ENCODE data around the gene MS4A13. TPM values are rescaled to one million over a fixed set of nuclear protein-coding genes. Genes with fewer than 3 reads are reported as not detected.
"Not testable (repeated sequence)": the region's sequence is repeated elsewhere in the genome, so short reads cannot be mapped to it uniquely, and the experiment has no call there.

MS4A13 gene
- polyA plus RNA-seq, 1 of the 3 experiments (the other 2 are of a cell fraction): not detected

- H3K9ac ChIP-seq; H3K4me2 ChIP-seq; H4K20me1 ChIP-seq (ENCODE audit: insufficient read depth); H3K27me3 ChIP-seq (ENCODE audit: insufficient read depth); DNase-seq; H3K36me3 ChIP-seq (replicated peaks in 1 of 2; ENCODE audit: control insufficient read depth in 1 of 2, insufficient read depth in 2 of 2, low read length in 1 of 2); POLR2A ChIA-PET; CTCF ChIA-PET; H3K4me1 ChIP-seq (ENCODE audit: control insufficient read depth in 1 of 2, insufficient read depth in 2 of 2, low read depth in 1 of 2, low read length in 1 of 2); H2AFZ ChIP-seq (ENCODE audit: low read depth); H3K27ac ChIP-seq (ENCODE audit: low read depth in 2 of 2, low read length in 1 of 2); H3K4me3 ChIP-seq (ENCODE audit: low read depth in 2 of 2, low read length in 1 of 2); H3K79me2 ChIP-seq (ENCODE audit: insufficient read depth); H3K9me2 ChIP-seq; H3K9me3 ChIP-seq; H3F3A ChIP-seq (replicated peaks; ENCODE audit: insufficient read depth): not testable (repeated sequence)
- 15% methylated on average over 9 of the region's 15 CpGs for WGBS (ENCODE audit: low lambda C conversion rate)
These were observed 5.6 kb upstream of the MS4A13 start for GRCh38 chr11:60509609-60510008.

- H3K4me1 ChIP-seq (ENCODE audit: control insufficient read depth in 1 of 2, insufficient read depth in 2 of 2, low read depth in 1 of 2, low read length in 1 of 2): not testable (repeated sequence)
- WGBS (ENCODE audit: low lambda C conversion rate): 20% methylated on average over 1 of the region's 28 CpGs
These were observed 5.0 kb upstream of the MS4A13 start for GRCh38 chr11:60510209-60510608.

GRCh38 chr11:60511393-60511792 is 3.8 kb upstream of the MS4A13 start:
- no peak for TF ChIP-seq NRF1 (IDR thresholded peaks at IDR 0.05; ENCODE audit: low read depth, low read length)
- no peak for TF ChIP-seq TCF12 (IDR thresholded peaks at IDR 0.05)
- TF ChIP-seq MAX (IDR thresholded peaks at IDR 0.05; ENCODE audit: low read depth): no peak
- TF ChIP-seq USF2 (IDR thresholded peaks at IDR 0.05; ENCODE audit: borderline replicate concordance, low read depth, low read length): no peak
- no peak for TF ChIP-seq MEF2A (IDR thresholded peaks at IDR 0.05; ENCODE audit: borderline replicate concordance, low read depth)
- TF ChIP-seq RFX5 (IDR thresholded peaks at IDR 0.05; ENCODE audit: low read length): no peak
- TF ChIP-seq RAD21 (IDR thresholded peaks at IDR 0.05; ENCODE audit: low read length): no peak
- TF ChIP-seq TAF1 (IDR thresholded peaks at IDR 0.05; ENCODE audit: borderline replicate concordance, low read depth, low read length): no peak
- TF ChIP-seq IRF3 (IDR thresholded peaks at IDR 0.05; ENCODE audit: low read depth, low read length): no peak
- no peak for TF ChIP-seq RCOR1 (IDR thresholded peaks at IDR 0.05; ENCODE audit: low read length)
- no peak for TF ChIP-seq GABPA (IDR thresholded peaks at IDR 0.05; ENCODE audit: low read depth)
- no peak for TF ChIP-seq CHD2 (IDR thresholded peaks at IDR 0.05; ENCODE audit: low read length, partially characterized antibody)
- no peak for TF ChIP-seq EZH2phosphoT487 (IDR thresholded peaks at IDR 0.05; ENCODE audit: borderline replicate concordance, low read depth)
- no peak for TF ChIP-seq FOXM1 (IDR thresholded peaks at IDR 0.05; ENCODE audit: low read depth)
- no peak for TF ChIP-seq POLR2AphosphoS5 (IDR thresholded peaks at IDR 0.05; ENCODE audit: low read depth, low read length)
- H3K4me1 ChIP-seq (ENCODE audit: control insufficient read depth in 1 of 2, insufficient read depth in 2 of 2, low read depth in 1 of 2, low read length in 1 of 2): no peaks in the 10 kb centered on the region; a peak in 1 of 4 replicates
- no peak overlapping the region for H3K4me3 ChIP-seq (ENCODE audit: low read depth in 2 of 2, low read length in 1 of 2)
- H3K9me2 ChIP-seq: no peaks in the 10 kb centered on the region
- no peaks in the 10 kb centered on the region for H3K27me3 ChIP-seq (ENCODE audit: insufficient read depth)
- no peak for DNase-seq
- H3F3A ChIP-seq (replicated peaks; ENCODE audit: insufficient read depth): peaks cover 4% of the 10 kb centered on the region
- no peak overlapping the region for H3K27ac ChIP-seq (ENCODE audit: low read depth in 2 of 2, low read length in 1 of 2)
- H3K36me3 ChIP-seq (replicated peaks in 1 of 2; ENCODE audit: control insufficient read depth in 1 of 2, insufficient read depth in 2 of 2, low read length in 1 of 2): no peaks in the 10 kb centered on the region
- H2AFZ ChIP-seq (ENCODE audit: low read depth): no peak overlapping the region
- H4K20me1 ChIP-seq (ENCODE audit: insufficient read depth): no peaks in the 10 kb centered on the region
- no peak overlapping the region for H3K4me2 ChIP-seq
- no peak overlapping the region for H3K9ac ChIP-seq
- no peaks in the 10 kb centered on the region for H3K9me3 ChIP-seq
- WGBS (ENCODE audit: low lambda C conversion rate): 3% methylated on average over 6 of the region's 6 CpGs
- no peaks in the 10 kb centered on the region for H3K79me2 ChIP-seq (ENCODE audit: insufficient read depth)
- CTCF ChIA-PET: no interaction called here
- POLR2A ChIA-PET: no interaction called here

More at GRCh38 chr11:60510209-60510608, 5.0 kb upstream of the MS4A13 start:
- H3K4me2 ChIP-seq; H3K27ac ChIP-seq (ENCODE audit: low read depth in 2 of 2, low read length in 1 of 2); H3K36me3 ChIP-seq (replicated peaks in 1 of 2; ENCODE audit: control insufficient read depth in 1 of 2, insufficient read depth in 2 of 2, low read length in 1 of 2); H4K20me1 ChIP-seq (ENCODE audit: insufficient read depth); CTCF ChIA-PET; H3K9ac ChIP-seq; H3K9me3 ChIP-seq; H3K9me2 ChIP-seq; DNase-seq; H3F3A ChIP-seq (replicated peaks; ENCODE audit: insufficient read depth); H2AFZ ChIP-seq (ENCODE audit: low read depth); H3K79me2 ChIP-seq (ENCODE audit: insufficient read depth); H3K27me3 ChIP-seq (ENCODE audit: insufficient read depth); POLR2A ChIA-PET; H3K4me3 ChIP-seq (ENCODE audit: low read depth in 2 of 2, low read length in 1 of 2): not testable (repeated sequence)
